IMR-90 (cell line): ENCODE measurements around the gene RTP5.

Source experiments
- POLR2A ChIP-seq: IDR thresholded peaks from 2 replicates; pipeline ENCODE4 v1.6.1; 2012; ENCODE audit warnings: mild to moderate bottlenecking, low read depth, low read length
- TF ChIP-seq, protein P1 (sequence below): conservative IDR thresholded peaks from 2 replicates; pipeline ENCODE4 v1.5.1; 2012; ENCODE audit warnings: mild to moderate bottlenecking, low read depth, low read length, improper control_type of control experiment

DNA sequence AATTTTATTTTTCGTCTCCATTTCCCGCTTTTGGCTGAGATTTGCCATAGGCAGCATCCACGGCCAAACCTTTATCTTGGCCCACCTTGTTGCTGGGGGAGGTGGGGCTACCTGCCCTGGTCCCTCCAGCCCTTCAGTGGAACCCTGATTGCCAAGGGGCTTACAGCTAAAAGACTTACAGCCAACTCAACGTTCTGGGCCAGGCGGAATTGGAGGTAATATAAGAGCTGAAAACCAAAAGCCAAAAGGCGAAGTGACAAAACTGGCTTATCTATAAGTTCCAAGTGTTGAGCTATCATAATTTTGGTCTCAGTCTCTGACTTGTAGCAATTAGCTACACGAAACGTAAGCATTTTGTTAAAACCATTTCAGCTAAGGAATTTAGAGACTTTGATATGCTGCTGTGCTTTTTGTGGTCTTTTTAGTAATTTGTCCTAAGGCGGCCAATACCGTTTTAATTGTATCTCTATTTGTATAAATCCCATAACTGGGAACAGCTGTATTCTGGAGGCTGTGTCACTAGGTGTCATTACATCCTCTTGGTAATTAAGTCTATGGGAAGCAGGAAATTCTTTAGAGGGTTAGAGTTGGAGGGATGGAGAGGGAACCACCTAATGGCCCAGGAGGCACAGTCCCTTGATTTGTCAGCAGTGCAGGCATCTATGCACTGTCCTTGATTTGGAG lies 34.9 kb upstream of the RTP5 start:
- TF ChIP-seq, protein P1, sequence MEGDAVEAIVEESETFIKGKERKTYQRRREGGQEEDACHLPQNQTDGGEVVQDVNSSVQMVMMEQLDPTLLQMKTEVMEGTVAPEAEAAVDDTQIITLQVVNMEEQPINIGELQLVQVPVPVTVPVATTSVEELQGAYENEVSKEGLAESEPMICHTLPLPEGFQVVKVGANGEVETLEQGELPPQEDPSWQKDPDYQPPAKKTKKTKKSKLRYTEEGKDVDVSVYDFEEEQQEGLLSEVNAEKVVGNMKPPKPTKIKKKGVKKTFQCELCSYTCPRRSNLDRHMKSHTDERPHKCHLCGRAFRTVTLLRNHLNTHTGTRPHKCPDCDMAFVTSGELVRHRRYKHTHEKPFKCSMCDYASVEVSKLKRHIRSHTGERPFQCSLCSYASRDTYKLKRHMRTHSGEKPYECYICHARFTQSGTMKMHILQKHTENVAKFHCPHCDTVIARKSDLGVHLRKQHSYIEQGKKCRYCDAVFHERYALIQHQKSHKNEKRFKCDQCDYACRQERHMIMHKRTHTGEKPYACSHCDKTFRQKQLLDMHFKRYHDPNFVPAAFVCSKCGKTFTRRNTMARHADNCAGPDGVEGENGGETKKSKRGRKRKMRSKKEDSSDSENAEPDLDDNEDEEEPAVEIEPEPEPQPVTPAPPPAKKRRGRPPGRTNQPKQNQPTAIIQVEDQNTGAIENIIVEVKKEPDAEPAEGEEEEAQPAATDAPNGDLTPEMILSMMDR = no peak
- TF ChIP-seq POLR2A = no peak
